DOHH2 (cell line): Measurements from ENCODE around the gene SMIM10L1.

Experiments used
- H3F3A ChIP-seq: fragments of 200-600 bp; sonication (generic), shearing (Covaris generic); 2 replicates; pipeline ENCODE4 v1.6.0; 2016; ENCODE audit warnings: antibody characterized with exemption, mild to moderate bottlenecking; ENCODE audit not compliant: control insufficient read depth, insufficient read depth
- H3K27ac ChIP-seq: fragments of 200-600 bp; sonication (generic); 2 replicates; pipeline ENCODE4 v1.5.1; 2014; ENCODE audit warnings: low read depth, mild to moderate bottlenecking, low read length, moderate library complexity
- H3K27me3 ChIP-seq: fragments of 200-600 bp; sonication (generic); 2 replicates; pipeline ENCODE4 v1.6.1; 2014; ENCODE audit warnings: mild to moderate bottlenecking, low read length, mixed read lengths; ENCODE audit not compliant: control insufficient read depth
- H3K36me3 ChIP-seq: fragments of 200-600 bp; sonication (generic); 2 replicates; pipeline ENCODE4 v1.6.1; 2014; ENCODE audit warnings: mild to moderate bottlenecking, low read length, moderate library complexity, mixed read lengths; ENCODE audit not compliant: control insufficient read depth
- H3K4me1 ChIP-seq: fragments of 200-600 bp; sonication (generic); 2 replicates; pipeline ENCODE4 v1.6.1; 2014; ENCODE audit warnings: mild to moderate bottlenecking, low read length, mixed read lengths; ENCODE audit not compliant: control insufficient read depth
- H3K4me2 ChIP-seq: fragments of 200-600 bp; sonication (generic); 2 replicates; pipeline ENCODE4 v1.6.0; 2014; ENCODE audit warnings: mild to moderate bottlenecking, low read length, moderate library complexity
- H3K4me3 ChIP-seq: fragments of 200-600 bp; sonication (generic); 2 replicates; pipeline ENCODE4 v1.5.1; 2014; ENCODE audit warnings: mild to moderate bottlenecking, low read length, mixed read lengths
- H3K79me2 ChIP-seq: fragments of 200-600 bp; sonication (generic); 2 replicates; pipeline ENCODE4 v1.6.1; 2014; ENCODE audit warnings: mild to moderate bottlenecking, low read length, mixed read lengths; ENCODE audit not compliant: control insufficient read depth
- H3K9me2 ChIP-seq: fragments of 200-600 bp; sonication (generic); replicated peaks from 2 replicates; pipeline ENCODE4 v1.6.1; 2014; ENCODE audit warnings: mild to moderate bottlenecking, low read length, mixed read lengths; ENCODE audit not compliant: control insufficient read depth
- H3K9me3 ChIP-seq: fragments of 200-600 bp; sonication (generic); 2 replicates; pipeline ENCODE4 v1.6.1; 2014; ENCODE audit warnings: antibody characterized with exemption, low read length, mixed read lengths; ENCODE audit not compliant: control insufficient read depth, insufficient read depth
- H4K20me1 ChIP-seq: fragments of 200-600 bp; sonication (generic); 2 replicates; pipeline ENCODE4 v1.6.0; 2014; ENCODE audit warnings: low read depth, mild to moderate bottlenecking, antibody characterized with exemption, low read length, moderate library complexity; ENCODE audit not compliant: control insufficient read depth, insufficient read depth
- EZH2phosphoT487 ChIP-seq: fragments of 200-600 bp; sonication (generic); IDR thresholded peaks from 2 replicates; pipeline ENCODE4 v1.6.1; 2017; ENCODE audit warnings: borderline replicate concordance, mild to moderate bottlenecking, antibody characterized with exemption, low read length, moderate library complexity, mixed read lengths
- TF ChIP-seq, protein P1 (sequence below): fragments of 200-600 bp; sonication (generic); IDR thresholded peaks from one replicate; pipeline ENCODE4 v1.5.1; 2014; ENCODE audit warnings: antibody characterized with exemption, mild to moderate bottlenecking, low read depth, low read length; ENCODE audit not compliant: poor library complexity, severe bottlenecking

The SMIM10L1 gene

GRCh38 chr12:11150832-11151231 lies 20.2 kb upstream of the SMIM10L1 start:
- Histone ChIP-seq H3K4me2 (no peak overlapping the region), H3K9me2 (no peaks in the 10 kb centered on the region), H3K36me3 (peaks cover 3% of the 10 kb centered on the region), H3K27me3 (no peaks in the 10 kb centered on the region), H3K79me2 (peaks cover 36% of the 10 kb centered on the region), H4K20me1 (no peaks in the 10 kb centered on the region), H3F3A (no peaks in the 10 kb centered on the region), H3K9me3 (peaks cover 3% of the 10 kb centered on the region; the same call in 1 of the 2 replicates), H3K4me1 (no peaks in the 10 kb centered on the region), H3K4me3 (no peak overlapping the region), H3K27ac (no peak overlapping the region)
- no peak for TF ChIP-seq EZH2phosphoT487
- TF ChIP-seq, protein P1, sequence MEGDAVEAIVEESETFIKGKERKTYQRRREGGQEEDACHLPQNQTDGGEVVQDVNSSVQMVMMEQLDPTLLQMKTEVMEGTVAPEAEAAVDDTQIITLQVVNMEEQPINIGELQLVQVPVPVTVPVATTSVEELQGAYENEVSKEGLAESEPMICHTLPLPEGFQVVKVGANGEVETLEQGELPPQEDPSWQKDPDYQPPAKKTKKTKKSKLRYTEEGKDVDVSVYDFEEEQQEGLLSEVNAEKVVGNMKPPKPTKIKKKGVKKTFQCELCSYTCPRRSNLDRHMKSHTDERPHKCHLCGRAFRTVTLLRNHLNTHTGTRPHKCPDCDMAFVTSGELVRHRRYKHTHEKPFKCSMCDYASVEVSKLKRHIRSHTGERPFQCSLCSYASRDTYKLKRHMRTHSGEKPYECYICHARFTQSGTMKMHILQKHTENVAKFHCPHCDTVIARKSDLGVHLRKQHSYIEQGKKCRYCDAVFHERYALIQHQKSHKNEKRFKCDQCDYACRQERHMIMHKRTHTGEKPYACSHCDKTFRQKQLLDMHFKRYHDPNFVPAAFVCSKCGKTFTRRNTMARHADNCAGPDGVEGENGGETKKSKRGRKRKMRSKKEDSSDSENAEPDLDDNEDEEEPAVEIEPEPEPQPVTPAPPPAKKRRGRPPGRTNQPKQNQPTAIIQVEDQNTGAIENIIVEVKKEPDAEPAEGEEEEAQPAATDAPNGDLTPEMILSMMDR, result no peak

DNA sequence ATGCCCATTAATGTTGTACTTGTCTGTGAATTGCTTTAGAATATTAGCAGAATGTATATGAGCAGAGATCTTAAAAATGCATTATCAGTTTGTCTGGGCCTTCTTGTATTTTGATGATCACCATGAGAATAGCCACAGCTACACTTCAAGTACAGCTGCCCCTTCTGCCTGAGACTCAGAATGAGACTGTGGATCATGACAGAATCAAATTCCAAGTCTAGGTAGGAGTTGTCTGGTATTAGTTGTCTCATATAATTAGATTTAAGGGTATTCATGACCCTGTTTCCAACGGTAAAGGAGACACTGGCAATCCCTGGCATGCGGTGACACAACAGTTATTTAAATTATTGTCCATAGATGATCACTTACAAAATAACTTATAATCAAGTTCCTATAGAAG lies 18.3 kb upstream of the SMIM10L1 start:
- Histone ChIP-seq H3F3A (no peaks in the 10 kb centered on the region), H4K20me1 (no peaks in the 10 kb centered on the region), H3K27ac (no peak overlapping the region)

GRCh38 chr12:11154400-11154925 lies 16.5 kb upstream of the SMIM10L1 start:
- TF ChIP-seq, protein P1, result no peak
- TF ChIP-seq EZH2phosphoT487, result no peak
- Histone ChIP-seq H3F3A (no peaks in the 10 kb centered on the region), H3K4me2 (no peak overlapping the region), H3K27me3 (no peaks in the 10 kb centered on the region), H3K4me3 (no peak overlapping the region), H3K9me2 (no peaks in the 10 kb centered on the region), H3K4me1 (no peaks in the 10 kb centered on the region), H3K36me3 (peaks cover 3% of the 10 kb centered on the region), H4K20me1 (no peaks in the 10 kb centered on the region), H3K9me3 (peaks cover 5% of the 10 kb centered on the region; the same call in 1 of the 2 replicates), H3K79me2 (peaks cover 60% of the 10 kb centered on the region), H3K27ac (no peak overlapping the region)

More for the DNA sequence above, 18.3 kb upstream of the SMIM10L1 start:
- Histone ChIP-seq H3K9me3 (peaks cover 5% of the 10 kb centered on the region; the same call in 1 of the 2 replicates), H3K79me2 (peaks cover 44% of the 10 kb centered on the region), H3K4me1 (no peaks in the 10 kb centered on the region), H3K4me2 (no peak overlapping the region), H3K9me2 (no peaks in the 10 kb centered on the region), H3K4me3 (no peak overlapping the region), H3K27me3 (no peaks in the 10 kb centered on the region), H3K36me3 (peaks cover 3% of the 10 kb centered on the region)
- no peak for TF ChIP-seq EZH2phosphoT487
- TF ChIP-seq, protein P1, result no peak
